ENCODE measurements around the gene RASSF1.
"Not testable (repeated sequence)": the region's sequence is repeated elsewhere in the genome, so short reads cannot be mapped to it uniquely, and the experiment has no call there.

DNA sequence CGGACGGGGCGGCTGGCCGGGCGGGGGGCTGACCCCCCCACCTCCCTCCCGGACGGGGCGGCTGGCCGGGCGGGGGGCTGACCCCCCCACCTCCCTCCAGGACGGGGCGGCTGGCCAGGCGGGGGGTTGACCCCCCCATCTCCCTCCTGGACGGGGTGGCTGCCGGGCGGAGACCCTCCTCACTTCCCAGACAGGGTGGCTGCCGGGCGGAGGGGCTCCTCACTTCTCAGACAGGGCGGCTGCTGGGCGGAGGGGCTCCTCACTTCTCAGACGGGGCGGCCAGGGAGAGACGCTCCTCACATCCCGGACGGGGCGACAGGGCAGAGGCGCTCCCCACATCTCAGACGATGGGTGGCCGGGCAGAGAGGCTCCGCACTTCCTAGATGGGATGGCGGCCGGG lies 28.6 kb downstream of the RASSF1 start:
- TF ChIP-seq, protein P1, sequence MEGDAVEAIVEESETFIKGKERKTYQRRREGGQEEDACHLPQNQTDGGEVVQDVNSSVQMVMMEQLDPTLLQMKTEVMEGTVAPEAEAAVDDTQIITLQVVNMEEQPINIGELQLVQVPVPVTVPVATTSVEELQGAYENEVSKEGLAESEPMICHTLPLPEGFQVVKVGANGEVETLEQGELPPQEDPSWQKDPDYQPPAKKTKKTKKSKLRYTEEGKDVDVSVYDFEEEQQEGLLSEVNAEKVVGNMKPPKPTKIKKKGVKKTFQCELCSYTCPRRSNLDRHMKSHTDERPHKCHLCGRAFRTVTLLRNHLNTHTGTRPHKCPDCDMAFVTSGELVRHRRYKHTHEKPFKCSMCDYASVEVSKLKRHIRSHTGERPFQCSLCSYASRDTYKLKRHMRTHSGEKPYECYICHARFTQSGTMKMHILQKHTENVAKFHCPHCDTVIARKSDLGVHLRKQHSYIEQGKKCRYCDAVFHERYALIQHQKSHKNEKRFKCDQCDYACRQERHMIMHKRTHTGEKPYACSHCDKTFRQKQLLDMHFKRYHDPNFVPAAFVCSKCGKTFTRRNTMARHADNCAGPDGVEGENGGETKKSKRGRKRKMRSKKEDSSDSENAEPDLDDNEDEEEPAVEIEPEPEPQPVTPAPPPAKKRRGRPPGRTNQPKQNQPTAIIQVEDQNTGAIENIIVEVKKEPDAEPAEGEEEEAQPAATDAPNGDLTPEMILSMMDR (conservative IDR thresholded peaks at IDR 0.05) = not testable (repeated sequence)
- not testable (repeated sequence) for TF ChIP-seq ZFX (IDR thresholded peaks at IDR 0.05)
